Measurements from ENCODE around the gene NEUROD1. TPM values are rescaled to one million over a fixed set of nuclear protein-coding genes. Genes with fewer than 3 reads are reported as not detected.

Gene NEUROD1
- total RNA-seq, 1 experiment from 2014 or later = not detected

DNA sequence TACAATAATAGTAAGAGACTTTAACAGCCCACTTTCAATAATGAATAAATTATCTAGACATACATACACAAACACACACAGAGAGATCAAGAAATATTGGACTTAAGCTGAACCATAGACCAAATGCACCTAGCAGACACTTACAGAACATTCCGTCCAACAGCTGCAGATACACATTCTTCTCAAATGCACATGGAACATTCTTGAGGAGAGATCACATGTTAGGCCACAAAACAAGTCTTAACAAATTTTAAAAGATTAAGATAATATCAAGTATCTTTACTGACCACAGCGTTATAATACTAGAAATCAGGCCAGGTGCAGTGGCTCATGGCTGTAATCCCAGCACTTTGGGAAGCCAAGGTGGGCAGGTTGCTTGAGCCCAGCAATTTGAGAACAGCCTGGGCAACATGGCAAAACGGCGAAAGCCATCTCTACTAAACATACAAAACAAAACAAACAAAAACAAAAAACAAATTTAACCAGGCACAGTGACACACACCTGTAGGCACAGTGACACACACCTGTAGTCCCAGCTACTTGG lies 30.8 kb downstream of the NEUROD1 start:
- DNase-seq (no peak), ATAC-seq (no peak)
- Histone ChIP-seq H3K4me3 (ENCODE audit: low read length) (no peak overlapping the region), H3K27ac (ENCODE audit: low read length) (no peak overlapping the region), H3K36me3 (ENCODE audit: low read depth, low read length) (no peaks in the 10 kb centered on the region), H3K27me3 (ENCODE audit: low read length) (no peaks in the 10 kb centered on the region), H3K4me1 (ENCODE audit: insufficient read depth, low read length) (no peaks in the 10 kb centered on the region), H3K9me3 (ENCODE audit: low read length) (no peaks in the 10 kb centered on the region), H3K79me2 (ENCODE audit: low read length) (no peaks in the 10 kb centered on the region), H3K4me2 (ENCODE audit: low read length) (no peak overlapping the region), H2AFZ (ENCODE audit: low read length) (no peak overlapping the region), H3K9me2 (replicated peaks; ENCODE audit: low read length) (no peaks in the 10 kb centered on the region), H3K9ac (ENCODE audit: low read length) (no peak overlapping the region), H3F3A (ENCODE audit: low read length, unreplicated experiment) (no peaks in the 10 kb centered on the region), H4K20me1 (ENCODE audit: low read length) (no peaks in the 10 kb centered on the region)
- intact Hi-C loops (cut with micrococcal nuclease) = no loop called here
- TF ChIP-seq, protein P1, sequence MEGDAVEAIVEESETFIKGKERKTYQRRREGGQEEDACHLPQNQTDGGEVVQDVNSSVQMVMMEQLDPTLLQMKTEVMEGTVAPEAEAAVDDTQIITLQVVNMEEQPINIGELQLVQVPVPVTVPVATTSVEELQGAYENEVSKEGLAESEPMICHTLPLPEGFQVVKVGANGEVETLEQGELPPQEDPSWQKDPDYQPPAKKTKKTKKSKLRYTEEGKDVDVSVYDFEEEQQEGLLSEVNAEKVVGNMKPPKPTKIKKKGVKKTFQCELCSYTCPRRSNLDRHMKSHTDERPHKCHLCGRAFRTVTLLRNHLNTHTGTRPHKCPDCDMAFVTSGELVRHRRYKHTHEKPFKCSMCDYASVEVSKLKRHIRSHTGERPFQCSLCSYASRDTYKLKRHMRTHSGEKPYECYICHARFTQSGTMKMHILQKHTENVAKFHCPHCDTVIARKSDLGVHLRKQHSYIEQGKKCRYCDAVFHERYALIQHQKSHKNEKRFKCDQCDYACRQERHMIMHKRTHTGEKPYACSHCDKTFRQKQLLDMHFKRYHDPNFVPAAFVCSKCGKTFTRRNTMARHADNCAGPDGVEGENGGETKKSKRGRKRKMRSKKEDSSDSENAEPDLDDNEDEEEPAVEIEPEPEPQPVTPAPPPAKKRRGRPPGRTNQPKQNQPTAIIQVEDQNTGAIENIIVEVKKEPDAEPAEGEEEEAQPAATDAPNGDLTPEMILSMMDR (conservative IDR thresholded peaks at IDR 0.05; ENCODE audit: low read depth, low read length) = no peak
- no peak for TF ChIP-seq EZH2 (IDR thresholded peaks at IDR 0.05; ENCODE audit: low read length, unreplicated experiment)
- TF ChIP-seq EZH2phosphoT487 (IDR thresholded peaks at IDR 0.05; ENCODE audit: borderline replicate concordance, low read length) = no peak
- ChIA-PET POLR2A (ENCODE audit: unreplicated experiment) (no interaction called here), CTCF (no interaction called here)
- no TSS peak for BruUV-seq (replicated peaks)

DNA sequence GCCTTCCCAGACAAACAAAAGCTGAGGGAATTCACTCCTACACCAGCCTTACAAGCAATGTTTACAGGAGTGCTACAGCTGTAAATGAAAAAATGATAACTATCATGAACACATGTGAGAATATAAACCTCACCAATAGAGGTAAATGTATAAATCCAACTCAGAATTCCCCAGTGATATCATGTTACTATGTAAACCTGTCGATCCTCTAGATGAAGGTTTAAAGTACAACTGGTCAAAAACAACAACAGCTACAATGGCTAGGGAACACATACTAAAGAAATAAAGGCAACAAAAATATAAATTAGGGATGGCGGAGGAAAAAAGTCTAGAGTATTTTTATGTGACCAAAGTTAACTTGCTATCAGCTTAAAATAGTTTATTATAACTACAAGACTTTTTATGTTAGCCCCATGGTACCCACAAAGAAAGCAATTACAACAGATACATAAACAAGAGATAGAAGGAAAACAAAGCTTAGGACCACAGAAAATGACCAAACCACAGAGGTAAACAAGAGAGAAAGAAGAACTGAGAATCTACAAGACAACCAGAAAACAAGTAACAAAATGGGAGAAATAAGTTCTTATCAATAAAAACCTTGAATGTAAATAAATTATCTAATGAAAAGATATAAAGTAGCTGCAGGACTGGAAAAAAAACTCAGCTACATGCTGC lies 31.7 kb downstream of the NEUROD1 start:
- no TSS peak for BruUV-seq (replicated peaks)
- Histone ChIP-seq H3F3A (ENCODE audit: low read length, unreplicated experiment) (no peaks in the 10 kb centered on the region), H3K36me3 (ENCODE audit: low read depth, low read length) (no peaks in the 10 kb centered on the region), H2AFZ (ENCODE audit: low read length) (no peak overlapping the region), H3K4me1 (ENCODE audit: insufficient read depth, low read length) (no peaks in the 10 kb centered on the region), H3K27ac (ENCODE audit: low read length) (no peak overlapping the region), H4K20me1 (ENCODE audit: low read length) (no peaks in the 10 kb centered on the region), H3K9me2 (replicated peaks; ENCODE audit: low read length) (no peaks in the 10 kb centered on the region), H3K9me3 (ENCODE audit: low read length) (no peaks in the 10 kb centered on the region), H3K4me2 (ENCODE audit: low read length) (no peak overlapping the region), H3K4me3 (ENCODE audit: low read length) (no peak overlapping the region), H3K27me3 (ENCODE audit: low read length) (no peaks in the 10 kb centered on the region), H3K79me2 (ENCODE audit: low read length) (no peaks in the 10 kb centered on the region), H3K9ac (ENCODE audit: low read length) (no peak overlapping the region)
- ChIA-PET CTCF (no interaction called here), POLR2A (ENCODE audit: unreplicated experiment) (no interaction called here)
- intact Hi-C loops (cut with micrococcal nuclease) = no loop called here
- no peak for TF ChIP-seq EZH2phosphoT487 (IDR thresholded peaks at IDR 0.05; ENCODE audit: borderline replicate concordance, low read length)
- TF ChIP-seq, protein P1 (conservative IDR thresholded peaks at IDR 0.05; ENCODE audit: low read depth, low read length) = no peak
- TF ChIP-seq EZH2 (IDR thresholded peaks at IDR 0.05; ENCODE audit: low read length, unreplicated experiment) = no peak
- ATAC-seq = no peak
- DNase-seq = no peak

DNA sequence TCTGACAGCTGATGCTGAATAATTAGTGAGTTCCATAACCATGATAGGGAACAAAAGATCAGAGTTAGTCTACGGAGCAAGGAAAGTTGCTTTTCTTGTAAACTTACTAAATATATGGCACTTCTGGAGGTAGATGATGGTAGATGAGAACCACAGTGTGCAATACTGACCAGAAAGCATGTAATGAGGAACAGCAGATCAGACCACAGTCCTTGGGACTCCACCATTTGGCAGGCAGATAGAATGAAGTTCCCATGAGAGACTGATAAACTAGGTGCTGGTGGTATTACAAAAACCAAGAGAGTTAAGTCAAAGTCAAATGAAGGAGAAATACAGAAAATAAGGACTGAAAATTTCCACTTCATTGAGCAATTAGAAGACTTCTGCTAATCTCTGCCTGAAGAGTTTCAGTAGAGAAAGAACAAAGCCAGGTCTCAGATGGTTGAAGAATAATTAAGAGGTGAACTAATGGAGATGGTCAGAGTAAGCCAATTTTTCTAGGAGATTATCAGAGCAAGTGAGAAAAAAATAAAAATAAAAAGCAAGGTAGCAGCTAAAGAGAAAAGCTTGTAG lies 33.8 kb downstream of the NEUROD1 start:
- ChIA-PET POLR2A (ENCODE audit: unreplicated experiment) (no interaction called here), CTCF (no interaction called here)
- H2AFZ ChIP-seq (ENCODE audit: low read length) = no peak overlapping the region
- no peaks in the 10 kb centered on the region for H3K27me3 ChIP-seq (ENCODE audit: low read length)
- no peak for ATAC-seq
- no peaks in the 10 kb centered on the region for H3K4me1 ChIP-seq (ENCODE audit: insufficient read depth, low read length)
- H3K9me2 ChIP-seq (replicated peaks; ENCODE audit: low read length) = no peaks in the 10 kb centered on the region
- H4K20me1 ChIP-seq (ENCODE audit: low read length) = no peaks in the 10 kb centered on the region
- no peak overlapping the region for H3K27ac ChIP-seq (ENCODE audit: low read length)
- no peak overlapping the region for H3K4me2 ChIP-seq (ENCODE audit: low read length)
- BruUV-seq (replicated peaks) = no TSS peak
- intact Hi-C loops (cut with micrococcal nuclease) = no loop called here
- H3K4me3 ChIP-seq (ENCODE audit: low read length) = no peak overlapping the region
- TF ChIP-seq EZH2 (IDR thresholded peaks at IDR 0.05; ENCODE audit: low read length, unreplicated experiment) (no peak), EZH2phosphoT487 (IDR thresholded peaks at IDR 0.05; ENCODE audit: borderline replicate concordance, low read length) (no peak)
- TF ChIP-seq, protein P1 (conservative IDR thresholded peaks at IDR 0.05; ENCODE audit: low read depth, low read length) = no peak
- DNase-seq = no peak
- H3K9ac ChIP-seq (ENCODE audit: low read length) = no peak overlapping the region
- H3K36me3 ChIP-seq (ENCODE audit: low read depth, low read length) = no peaks in the 10 kb centered on the region
- H3K9me3 ChIP-seq (ENCODE audit: low read length) = no peaks in the 10 kb centered on the region
- H3K79me2 ChIP-seq (ENCODE audit: low read length) = no peaks in the 10 kb centered on the region
- no peaks in the 10 kb centered on the region for H3F3A ChIP-seq (ENCODE audit: low read length, unreplicated experiment)
